SK-N-SH (cell line): Measurements from ENCODE around the gene PPP1R15B.
"Not testable (repeated sequence)": the region's sequence is repeated elsewhere in the genome, so short reads cannot be mapped to it uniquely, and the experiment has no call there.

Experiments
- CHD2 ChIP-seq: fragments of 150-350 bp; IDR thresholded peaks from 2 replicates; pipeline ENCODE4 v1.6.1; 2018; ENCODE audit warnings: low read length; ENCODE audit not compliant: partially characterized antibody
- EP300 ChIP-seq, 2 experiments: IDR thresholded peaks; 2 replicates each; pipeline versions ENCODE4 v1.4.0 to v1.6.1; 2012; ENCODE audit warnings: borderline replicate concordance in 1 of 2, low read depth in 1 of 2, low read length in 1 of 2
- EZH2phosphoT487 ChIP-seq: fragments of 200-600 bp; sonication (generic); IDR thresholded peaks from 2 replicates; pipeline ENCODE4 v1.6.1; 2017; ENCODE audit warnings: low read depth, mixed run types, mild to moderate bottlenecking, antibody characterized with exemption, moderate library complexity, borderline replicate concordance
- POLR2AphosphoS5 ChIP-seq: IDR thresholded peaks from 2 replicates; pipeline ENCODE4 v1.6.1; 2012; ENCODE audit warnings: low read depth, low read length
- SMC3 ChIP-seq: IDR thresholded peaks from 2 replicates; pipeline ENCODE4 v1.6.1; 2012; ENCODE audit warnings: low read depth, low read length, improper control_type of control experiment
- TF ChIP-seq, protein P1 (sequence below): fragments of 200-600 bp; sonication (generic); IDR thresholded peaks from 2 replicates; pipeline ENCODE4 v1.6.1; 2017; ENCODE audit warnings: antibody characterized with exemption, mild to moderate bottlenecking, moderate library complexity

DNA sequence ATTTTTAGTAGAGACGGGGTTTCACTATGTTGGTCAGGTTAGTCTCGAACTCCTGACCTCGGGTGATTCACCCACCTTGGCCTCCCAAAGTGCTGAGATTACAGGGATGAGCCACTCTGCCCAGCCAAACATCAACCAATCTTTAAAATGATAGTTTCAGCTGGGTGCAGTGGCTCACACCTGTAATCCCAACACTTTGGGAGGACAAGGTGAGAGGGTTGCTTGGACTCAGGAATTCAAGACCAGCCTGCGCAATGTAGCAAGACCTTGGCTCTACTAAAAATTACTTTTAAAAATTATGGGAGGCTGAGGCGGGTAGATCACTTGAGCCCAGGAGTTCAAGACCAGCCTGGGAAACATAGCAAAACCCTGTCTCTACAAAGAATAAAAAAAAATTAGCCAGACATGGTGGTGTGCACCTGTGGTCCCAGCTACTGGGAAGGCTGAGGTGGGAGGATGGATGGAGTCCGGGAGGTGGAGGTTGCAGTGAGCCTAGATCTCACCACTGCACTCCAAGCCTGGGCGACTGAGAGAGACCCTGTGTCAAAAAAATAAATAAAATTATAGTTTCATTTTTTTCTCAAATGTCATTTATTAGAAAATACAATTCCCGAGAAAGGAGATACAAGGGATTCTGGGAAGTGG lies 10.6 kb upstream of the PPP1R15B start:
- not testable (repeated sequence) for TF ChIP-seq CHD2; POLR2AphosphoS5; EP300 (IDR thresholded peaks at IDR 0.05; ENCODE audit: borderline replicate concordance in 1 of 2, low read depth in 1 of 2, low read length in 1 of 2); SMC3; EZH2phosphoT487
- TF ChIP-seq, protein P1, sequence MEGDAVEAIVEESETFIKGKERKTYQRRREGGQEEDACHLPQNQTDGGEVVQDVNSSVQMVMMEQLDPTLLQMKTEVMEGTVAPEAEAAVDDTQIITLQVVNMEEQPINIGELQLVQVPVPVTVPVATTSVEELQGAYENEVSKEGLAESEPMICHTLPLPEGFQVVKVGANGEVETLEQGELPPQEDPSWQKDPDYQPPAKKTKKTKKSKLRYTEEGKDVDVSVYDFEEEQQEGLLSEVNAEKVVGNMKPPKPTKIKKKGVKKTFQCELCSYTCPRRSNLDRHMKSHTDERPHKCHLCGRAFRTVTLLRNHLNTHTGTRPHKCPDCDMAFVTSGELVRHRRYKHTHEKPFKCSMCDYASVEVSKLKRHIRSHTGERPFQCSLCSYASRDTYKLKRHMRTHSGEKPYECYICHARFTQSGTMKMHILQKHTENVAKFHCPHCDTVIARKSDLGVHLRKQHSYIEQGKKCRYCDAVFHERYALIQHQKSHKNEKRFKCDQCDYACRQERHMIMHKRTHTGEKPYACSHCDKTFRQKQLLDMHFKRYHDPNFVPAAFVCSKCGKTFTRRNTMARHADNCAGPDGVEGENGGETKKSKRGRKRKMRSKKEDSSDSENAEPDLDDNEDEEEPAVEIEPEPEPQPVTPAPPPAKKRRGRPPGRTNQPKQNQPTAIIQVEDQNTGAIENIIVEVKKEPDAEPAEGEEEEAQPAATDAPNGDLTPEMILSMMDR: not testable (repeated sequence)
